ENCODE results near the gene CCDC12. TPM values are rescaled to one million over a fixed set of nuclear protein-coding genes. Genes with fewer than 3 reads are reported as not detected.
A peak's percentile ranks its signal among the peaks of the same experiment; 100 is the strongest.

Gene CCDC12
- total RNA-seq, 1 donor from 2014 or later, result 17.9 TPM

GRCh38 chr3:46926871-46927717 is 49.5 kb downstream of the CCDC12 start:
- peaks cover 39% of the 10 kb centered on the region for H3K79me2 ChIP-seq (ENCODE audit: low read depth)
- H3K27me3 Mint-ChIP-seq (ENCODE audit: insufficient read depth, low read depth), result peaks cover 2% of the 10 kb centered on the region

GRCh38 chr3:46926447-46926846 is 50.1 kb downstream of the CCDC12 start:
- H3K27me3 ChIP-seq, result no peaks in the 10 kb centered on the region
- H3K27me3 Mint-ChIP-seq (ENCODE audit: insufficient read depth, low read depth), result peaks cover 2% of the 10 kb centered on the region
- no peak overlapping the region for H3K4me3 Mint-ChIP-seq
- H3K27ac ChIP-seq, result no peak overlapping the region
- peaks cover 7% of the 10 kb centered on the region for H3K4me1 ChIP-seq
- no peak overlapping the region for H3K4me2 ChIP-seq
- TF ChIP-seq EZH2phosphoT487 (IDR thresholded peaks at IDR 0.05) (no peak), CTCF (IDR thresholded peaks at IDR 0.05) (no peak), EZH2 (IDR thresholded peaks at IDR 0.05) (no peak)
- DNase-seq (ENCODE audit: low spot score), result no peak
- H3K4me1 Mint-ChIP-seq, result peaks cover 7% of the 10 kb centered on the region
- H3F3A ChIP-seq (ENCODE audit: low read depth), result no peaks in the 10 kb centered on the region
- no peak overlapping the region for H2AFZ ChIP-seq (replicated peaks)
- H3K27ac Mint-ChIP-seq, result no peak overlapping the region
- H3K9ac ChIP-seq, result no peak overlapping the region
- no peaks in the 10 kb centered on the region for H3K9me3 ChIP-seq (ENCODE audit: low read depth)
- peaks cover 35% of the 10 kb centered on the region for H3K79me2 ChIP-seq (ENCODE audit: low read depth)
- H3K9me3 Mint-ChIP-seq, result no peaks in the 10 kb centered on the region
- no peaks in the 10 kb centered on the region for H3K36me3 ChIP-seq
- H4K20me1 ChIP-seq (ENCODE audit: low read depth), result peaks cover 40% of the 10 kb centered on the region
- H3K36me3 Mint-ChIP-seq, result peaks cover 31% of the 10 kb centered on the region
- H3K4me3 ChIP-seq, result no peak overlapping the region

More at GRCh38 chr3:46926871-46927717, 49.5 kb downstream of the CCDC12 start:
- DNase-seq (ENCODE audit: low spot score), result no peak
- Histone ChIP-seq H3K4me1 (peaks cover 7% of the 10 kb centered on the region), H3F3A (ENCODE audit: low read depth) (no peaks in the 10 kb centered on the region), H3K4me3 (no peak overlapping the region), H3K9me3 (ENCODE audit: low read depth) (no peaks in the 10 kb centered on the region), H3K27me3 (no peaks in the 10 kb centered on the region), H3K27ac (no peak overlapping the region), H4K20me1 (ENCODE audit: low read depth) (peaks cover 47% of the 10 kb centered on the region), H3K36me3 (no peaks in the 10 kb centered on the region), H3K4me2 (no peak overlapping the region), H3K9ac (no peak overlapping the region), H2AFZ (replicated peaks) (no peak overlapping the region)
- Mint-ChIP-seq H3K9me3 (no peaks in the 10 kb centered on the region), H3K27ac (peak overlapping the region; percentile 9), H3K36me3 (peaks cover 26% of the 10 kb centered on the region), H3K4me1 (peaks cover 11% of the 10 kb centered on the region), H3K4me3 (no peak overlapping the region)
- no peak for TF ChIP-seq EZH2 (IDR thresholded peaks at IDR 0.05)
- no peak for TF ChIP-seq EZH2phosphoT487 (IDR thresholded peaks at IDR 0.05)
- TF ChIP-seq CTCF (IDR thresholded peaks at IDR 0.05), result no peak

GRCh38 chr3:46926039-46926438 is 50.5 kb downstream of the CCDC12 start:
- H3K27me3 ChIP-seq, result no peaks in the 10 kb centered on the region
- no peak overlapping the region for H2AFZ ChIP-seq (replicated peaks)
- H3K4me1 ChIP-seq, result peaks cover 3% of the 10 kb centered on the region
- DNase-seq (ENCODE audit: low spot score), result no peak
- H3F3A ChIP-seq (ENCODE audit: low read depth), result no peaks in the 10 kb centered on the region
- H3K79me2 ChIP-seq (ENCODE audit: low read depth), result peaks cover 31% of the 10 kb centered on the region
- no peak overlapping the region for H3K4me3 ChIP-seq
- no peak overlapping the region for H3K9ac ChIP-seq
- no peaks in the 10 kb centered on the region for H3K36me3 ChIP-seq
- Mint-ChIP-seq H3K4me1 (peaks cover 6% of the 10 kb centered on the region), H3K4me3 (no peak overlapping the region), H3K27ac (no peak overlapping the region), H3K9me3 (no peaks in the 10 kb centered on the region), H3K27me3 (ENCODE audit: insufficient read depth, low read depth) (peaks cover 4% of the 10 kb centered on the region), H3K36me3 (peaks cover 32% of the 10 kb centered on the region)
- no peak overlapping the region for H3K27ac ChIP-seq
- H4K20me1 ChIP-seq (ENCODE audit: low read depth), result peaks cover 36% of the 10 kb centered on the region
- no peaks in the 10 kb centered on the region for H3K9me3 ChIP-seq (ENCODE audit: low read depth)
- no peak overlapping the region for H3K4me2 ChIP-seq
- no peak for TF ChIP-seq EZH2 (IDR thresholded peaks at IDR 0.05)
- no peak for TF ChIP-seq CTCF (IDR thresholded peaks at IDR 0.05)
- TF ChIP-seq EZH2phosphoT487 (IDR thresholded peaks at IDR 0.05), result no peak
